GM10266 (cell line): Measurements from ENCODE around the gene DNAJC24.

Experiments
- DNase-seq: peaks from one replicate; pipeline ENCODE4 v3.0.0; 2012; ENCODE audit errors: extremely low spot score
- TF ChIP-seq, protein P1 (sequence below): IDR thresholded peaks from 2 replicates; pipeline ENCODE4 v1.5.1; 2012; ENCODE audit warnings: mild to moderate bottlenecking, low read depth; ENCODE audit not compliant: control insufficient read depth, insufficient read depth; ENCODE audit errors: missing control alignments

The DNAJC24 gene

DNA sequence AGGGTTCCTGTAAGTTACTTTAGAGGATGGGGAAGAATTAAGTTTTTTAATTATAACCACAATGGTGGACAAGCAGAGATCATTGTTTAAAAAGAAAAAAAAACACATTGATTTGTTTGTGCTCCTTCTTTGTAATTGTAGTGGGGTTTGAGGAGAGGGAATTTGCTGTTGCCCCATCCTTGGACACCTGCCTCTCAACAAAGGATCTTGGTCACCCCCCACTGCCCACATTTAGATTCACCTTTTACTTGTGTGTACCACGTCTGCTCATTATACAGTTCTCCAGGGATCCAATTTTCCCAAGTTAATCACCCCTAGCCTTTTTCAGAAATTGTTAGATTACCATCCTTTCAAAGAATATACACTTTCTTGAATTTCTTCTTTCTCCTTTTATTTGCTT lies 53.0 kb downstream of the DNAJC24 start:
- DNase-seq: no peak
- TF ChIP-seq, protein P1, sequence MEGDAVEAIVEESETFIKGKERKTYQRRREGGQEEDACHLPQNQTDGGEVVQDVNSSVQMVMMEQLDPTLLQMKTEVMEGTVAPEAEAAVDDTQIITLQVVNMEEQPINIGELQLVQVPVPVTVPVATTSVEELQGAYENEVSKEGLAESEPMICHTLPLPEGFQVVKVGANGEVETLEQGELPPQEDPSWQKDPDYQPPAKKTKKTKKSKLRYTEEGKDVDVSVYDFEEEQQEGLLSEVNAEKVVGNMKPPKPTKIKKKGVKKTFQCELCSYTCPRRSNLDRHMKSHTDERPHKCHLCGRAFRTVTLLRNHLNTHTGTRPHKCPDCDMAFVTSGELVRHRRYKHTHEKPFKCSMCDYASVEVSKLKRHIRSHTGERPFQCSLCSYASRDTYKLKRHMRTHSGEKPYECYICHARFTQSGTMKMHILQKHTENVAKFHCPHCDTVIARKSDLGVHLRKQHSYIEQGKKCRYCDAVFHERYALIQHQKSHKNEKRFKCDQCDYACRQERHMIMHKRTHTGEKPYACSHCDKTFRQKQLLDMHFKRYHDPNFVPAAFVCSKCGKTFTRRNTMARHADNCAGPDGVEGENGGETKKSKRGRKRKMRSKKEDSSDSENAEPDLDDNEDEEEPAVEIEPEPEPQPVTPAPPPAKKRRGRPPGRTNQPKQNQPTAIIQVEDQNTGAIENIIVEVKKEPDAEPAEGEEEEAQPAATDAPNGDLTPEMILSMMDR: no peak

DNA sequence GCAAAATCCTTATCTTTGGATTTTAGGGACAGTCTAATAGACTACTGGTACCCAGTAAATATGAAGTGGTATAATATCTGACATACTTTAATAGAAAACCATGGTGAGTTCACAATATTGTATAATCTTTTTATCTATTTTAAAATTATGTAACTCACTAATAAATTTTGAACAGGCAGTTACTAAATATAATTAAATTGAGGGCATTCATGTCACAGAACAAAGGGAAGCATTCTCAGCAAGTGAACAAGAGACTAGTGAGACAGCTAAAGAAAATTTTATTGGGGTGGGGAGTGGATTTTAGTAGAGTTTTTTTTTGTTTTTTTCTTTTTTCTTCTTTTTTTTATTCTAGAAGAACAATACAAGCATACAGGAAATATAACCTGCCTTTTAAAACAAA lies 55.0 kb downstream of the DNAJC24 start:
- no peak for DNase-seq

DNA sequence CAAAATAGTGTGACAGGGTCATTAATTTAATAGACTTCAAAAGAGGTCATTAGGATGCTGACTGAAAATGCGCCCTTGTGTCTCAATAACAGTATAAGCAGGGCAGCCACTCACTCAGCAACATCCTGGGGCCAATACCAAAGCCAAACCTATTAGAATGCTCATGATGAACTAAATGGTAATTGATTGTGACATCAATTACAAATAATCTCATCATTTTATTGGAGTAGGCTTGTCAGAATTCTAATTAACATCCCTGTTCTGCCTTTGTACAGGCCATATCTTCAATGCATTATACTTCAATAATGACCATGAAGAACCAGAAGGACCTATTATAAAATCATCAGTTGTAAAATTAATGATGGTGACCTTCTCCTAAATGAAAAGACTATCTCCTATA lies 64.2 kb downstream of the DNAJC24 start:
- TF ChIP-seq, protein P1: no peak
- no peak for DNase-seq

More for the DNA sequence above, 55.0 kb downstream of the DNAJC24 start:
- TF ChIP-seq, protein P1: no peak

DNA sequence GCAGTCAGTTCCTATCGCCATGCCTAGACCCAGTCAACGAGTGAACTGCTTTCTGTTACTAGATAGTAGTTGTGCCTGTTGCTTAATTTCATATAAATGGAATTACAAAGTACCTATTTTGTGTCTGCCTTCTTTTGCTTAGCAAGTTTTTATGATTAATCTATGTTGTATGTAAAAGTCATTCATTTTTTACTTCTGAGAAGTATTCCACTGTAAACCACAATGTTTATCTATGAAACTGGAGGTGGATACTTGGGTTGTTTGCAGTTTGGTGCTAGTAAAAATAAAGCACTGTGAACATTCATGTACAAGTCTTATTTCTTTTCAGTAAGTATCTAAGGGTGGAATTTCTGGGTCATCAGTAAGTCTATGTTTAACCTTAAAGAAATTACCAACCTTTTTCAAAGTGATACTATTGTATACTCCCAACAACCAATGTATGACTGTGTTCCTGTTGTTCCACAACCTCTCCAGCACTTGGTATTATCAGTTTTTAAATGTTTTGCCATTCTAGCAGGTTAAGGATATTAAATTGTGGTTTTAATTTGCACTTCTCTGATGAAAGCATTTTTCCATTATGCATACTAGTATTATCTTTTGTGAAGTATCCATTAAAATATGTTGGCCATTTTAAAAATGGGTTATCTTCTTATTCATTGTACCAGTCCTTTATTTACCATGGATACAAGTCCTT lies 68.2 kb downstream of the DNAJC24 start:
- TF ChIP-seq, protein P1: no peak
- no peak for DNase-seq

DNA sequence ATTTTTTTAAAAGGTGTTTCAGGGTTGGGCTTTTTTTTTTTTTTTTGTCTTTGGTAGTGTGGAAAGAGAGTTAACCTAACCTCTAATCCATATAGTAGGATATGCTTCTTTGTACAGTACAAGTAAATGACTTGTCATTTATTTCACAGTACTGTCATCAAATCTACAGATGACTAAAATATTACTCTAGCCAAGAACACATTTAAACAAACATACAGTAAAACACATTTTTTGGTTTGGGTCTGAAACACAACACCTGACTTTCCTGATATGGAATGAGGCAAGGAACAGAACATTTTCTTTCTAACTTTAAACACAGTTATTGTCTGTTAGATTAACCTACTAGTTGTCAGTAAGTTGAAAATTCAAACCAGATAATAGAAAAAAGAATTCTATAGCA lies 71.6 kb downstream of the DNAJC24 start:
- TF ChIP-seq, protein P1: no peak
- DNase-seq: no peak

DNA sequence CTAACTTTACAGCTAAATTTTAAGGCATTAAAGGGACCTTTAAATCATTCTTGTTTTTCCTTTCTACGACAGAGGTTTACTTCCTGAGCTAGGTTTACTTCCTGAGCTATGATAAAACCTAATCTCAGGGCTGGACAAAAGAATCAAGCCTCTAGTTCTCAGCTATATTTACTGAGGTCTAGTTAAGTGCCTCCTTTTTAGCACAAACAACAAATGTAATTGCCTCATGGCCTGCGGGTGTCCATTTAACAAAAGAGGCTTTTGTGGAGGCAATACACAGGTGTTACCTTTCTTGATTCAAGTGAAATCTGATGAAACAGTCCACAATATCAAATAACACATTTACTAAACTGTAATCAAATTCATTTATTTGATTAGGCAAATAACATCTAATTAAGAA lies 72.4 kb downstream of the DNAJC24 start:
- TF ChIP-seq, protein P1: no peak
- DNase-seq: no peak

DNA sequence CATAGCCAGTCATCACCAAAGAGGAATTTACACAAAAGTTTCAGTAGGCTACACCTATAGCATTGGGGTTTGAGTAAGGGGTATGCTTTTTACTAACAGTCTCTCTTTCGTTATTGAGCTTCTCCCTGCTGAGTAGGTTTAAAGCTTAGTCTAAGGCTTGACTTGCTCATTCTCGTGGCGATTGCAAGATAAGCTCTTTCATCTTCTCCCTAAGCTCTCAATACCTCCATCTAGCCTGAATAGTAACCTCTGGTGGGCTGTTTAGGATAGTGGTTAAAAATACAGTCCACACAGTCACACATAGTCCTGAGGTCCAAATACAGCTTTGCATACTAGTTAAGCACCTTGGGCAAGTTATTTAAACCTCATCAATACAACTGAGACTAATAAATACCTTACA lies 74.1 kb downstream of the DNAJC24 start:
- DNase-seq: no peak

More for the DNA sequence above, 74.1 kb downstream of the DNAJC24 start:
- TF ChIP-seq, protein P1: no peak
